DMS53 treated with DMSO at 0.1 percent for 48 hours (cell line): Measurements from ENCODE around the gene JADE2.
"Not testable (repeated sequence)": the region's sequence is repeated elsewhere in the genome, so short reads cannot be mapped to it uniquely, and the experiment has no call there.

Source experiments
- DNase-seq: peaks from one replicate; lab custom pipeline; 2025; ENCODE audit not compliant: unreplicated experiment; lab: John Stamatoyannopoulos, UW

JADE2 gene

DNA sequence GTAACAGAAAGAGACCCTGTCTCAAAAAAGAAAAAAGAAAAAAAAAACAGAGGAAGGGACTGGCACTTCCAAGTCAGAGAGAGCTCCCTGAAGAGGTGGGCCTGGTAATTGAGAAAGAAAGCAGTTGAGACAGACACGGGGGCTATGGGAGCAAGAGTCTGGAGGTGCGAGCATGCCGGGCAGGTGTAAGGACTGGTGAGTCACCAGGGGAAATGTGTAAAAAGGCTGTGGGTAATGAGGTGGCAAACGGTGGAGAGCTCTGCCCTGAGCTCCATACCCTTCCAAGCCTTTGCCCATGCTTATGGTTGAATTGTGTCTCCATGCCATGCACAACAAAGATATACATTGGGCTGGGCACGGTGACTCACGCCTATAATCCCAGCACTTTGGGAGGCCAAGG is 18.0 kb upstream of the JADE2 start:
- peak; percentile 27 for DNase-seq

DNA sequence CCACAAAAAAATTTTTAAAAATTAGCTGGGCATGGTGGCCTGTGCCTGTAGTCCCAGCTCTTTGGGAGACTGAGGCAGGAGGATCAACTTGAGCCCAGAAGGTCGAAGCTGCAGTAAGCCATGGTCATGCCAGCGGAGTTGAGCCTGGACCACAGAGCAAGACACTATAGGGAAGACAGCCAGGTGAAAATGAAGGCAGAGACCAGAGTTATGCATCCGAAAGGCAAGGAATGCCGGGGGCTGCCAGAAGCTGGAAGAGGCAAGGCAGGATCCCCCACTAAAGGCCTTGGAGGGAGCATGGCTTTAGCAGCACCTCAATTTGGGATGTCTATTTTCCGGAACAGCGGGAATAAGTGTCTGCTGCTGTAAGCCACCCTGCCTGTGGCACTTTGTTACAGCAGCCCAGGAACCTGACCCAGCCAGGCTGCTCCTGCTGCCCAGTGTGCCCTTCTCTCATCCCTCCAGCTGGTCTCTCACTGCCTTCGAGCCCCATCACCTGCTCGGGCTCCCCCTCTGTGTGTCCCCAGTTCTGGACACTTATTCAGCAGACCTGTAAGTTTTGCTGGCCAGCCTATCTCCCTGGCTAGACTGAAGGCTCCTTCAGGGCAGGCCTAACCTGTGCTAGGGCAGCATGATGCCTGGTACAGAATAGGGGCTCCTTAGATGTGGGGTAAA is 16.8 kb upstream of the JADE2 start:
- DNase-seq, result no peak

DNA sequence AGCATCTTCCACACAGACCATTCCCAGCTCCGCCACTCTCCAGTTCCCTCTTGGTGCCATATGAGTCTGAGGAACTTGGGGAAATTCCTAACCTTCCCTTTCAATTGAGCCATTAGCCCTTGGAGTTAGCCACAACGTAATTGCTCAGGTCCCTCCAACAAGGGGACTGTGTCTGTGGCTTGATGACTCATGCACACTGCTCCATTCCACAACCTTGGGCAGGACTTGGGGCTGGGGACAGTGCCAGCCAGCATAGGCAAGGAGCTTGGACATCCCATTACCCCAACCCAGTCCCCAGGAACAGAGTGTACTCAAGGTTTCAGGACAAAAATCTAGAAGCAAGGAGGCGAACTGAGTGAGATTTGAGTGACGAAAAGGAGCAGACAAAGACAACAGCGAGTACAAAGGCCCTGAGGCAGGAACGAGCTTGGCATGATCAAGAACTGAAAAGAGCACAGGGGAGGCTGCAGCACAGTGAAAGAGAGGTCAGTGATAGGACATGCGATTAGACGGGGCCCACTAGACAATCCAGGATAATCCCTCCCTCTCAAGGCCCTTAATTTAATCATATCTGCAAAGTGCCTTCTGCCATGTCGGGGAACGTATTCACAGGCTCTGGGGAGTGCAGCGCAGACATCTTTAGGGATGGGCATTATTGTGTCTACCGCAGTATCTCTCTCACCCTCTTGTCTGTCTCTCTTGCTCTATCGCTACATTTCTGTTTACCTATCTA is 16.0 kb upstream of the JADE2 start:
- no peak for DNase-seq

DNA sequence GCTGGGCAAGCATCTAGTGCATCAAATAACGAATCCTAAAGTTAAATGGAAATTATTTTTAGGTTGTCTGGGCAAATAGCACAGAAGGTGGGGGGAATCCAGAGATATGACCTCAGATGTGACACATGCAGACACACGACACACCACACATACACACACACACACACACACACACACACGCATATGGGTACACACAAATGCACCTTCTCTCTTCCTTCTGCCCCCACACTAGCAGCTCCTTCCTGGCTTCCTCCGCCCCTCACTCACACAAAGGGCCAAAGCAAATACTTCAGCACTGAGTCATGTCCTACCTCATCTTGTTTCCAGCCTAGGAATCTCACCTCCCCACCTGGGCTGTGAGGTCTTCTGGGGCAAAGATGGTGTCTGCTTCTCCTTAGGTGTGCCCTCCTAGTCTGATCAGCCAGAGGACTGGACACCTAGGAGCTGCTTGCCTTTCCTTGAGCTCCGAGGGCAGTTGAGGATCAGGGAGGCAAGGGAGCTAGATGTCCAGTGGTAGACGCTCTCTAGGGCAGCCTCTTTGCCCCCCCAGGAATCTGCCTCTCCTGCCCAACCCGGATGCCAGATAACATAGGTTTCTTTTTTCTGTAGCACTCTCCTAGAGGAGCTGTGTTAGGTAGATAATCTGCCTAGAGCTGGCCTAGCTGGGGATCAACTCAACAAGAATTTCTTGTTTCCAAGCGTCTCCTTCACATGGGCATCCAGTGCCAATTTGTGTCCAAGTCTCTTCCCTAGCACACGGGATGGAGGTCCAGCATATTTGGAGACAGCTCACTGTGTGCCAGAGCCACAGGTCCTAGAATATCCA is 14.3 kb upstream of the JADE2 start:
- DNase-seq, result peak; percentile 78

DNA sequence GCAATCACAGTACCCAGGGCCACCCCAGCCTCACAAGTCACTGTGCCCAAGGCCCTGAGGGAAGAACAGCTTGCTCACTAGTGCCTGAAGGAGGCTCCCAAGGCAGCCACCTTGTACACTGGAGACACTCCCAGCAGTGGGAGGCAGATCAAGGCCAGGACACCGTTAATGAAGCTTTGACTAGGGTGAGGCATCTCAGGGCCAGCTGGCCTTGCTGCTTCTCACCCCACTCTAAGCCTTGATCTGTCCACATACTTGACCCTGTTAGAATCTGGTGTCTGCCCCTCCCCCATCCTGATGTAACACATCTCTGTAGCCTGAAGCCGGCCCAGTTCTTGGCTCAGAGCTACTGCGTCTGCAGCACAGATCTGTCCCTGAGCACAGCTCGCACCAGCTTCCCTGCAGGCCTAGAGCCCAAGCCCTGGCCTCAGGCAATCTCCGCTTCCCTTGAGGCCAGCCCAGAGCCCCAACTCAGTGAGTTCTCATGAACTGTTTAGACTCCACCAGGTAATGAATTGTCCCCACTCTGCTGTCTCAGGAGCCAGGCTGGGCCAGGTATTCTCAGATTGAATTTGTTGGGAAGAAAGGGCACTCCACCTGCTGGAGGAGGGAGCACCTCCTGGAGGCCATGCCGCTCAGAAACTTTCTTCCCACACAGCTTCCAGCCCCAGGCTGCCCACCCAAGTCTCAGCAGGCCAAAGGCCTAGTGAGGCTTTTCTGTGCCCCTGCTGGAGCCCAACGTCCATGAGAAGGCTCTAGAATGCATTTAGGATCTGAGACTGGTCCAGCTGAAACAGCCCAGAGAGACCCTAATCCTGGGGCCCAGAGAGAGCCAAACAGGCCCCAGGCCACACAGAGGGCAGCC is 13.4 kb upstream of the JADE2 start:
- peak; percentile 93 for DNase-seq

- no peak for DNase-seq
These were observed 12.8 kb upstream of the JADE2 start for GRCh38 chr5:134512661-134512999.

- no peak for DNase-seq
These were observed 9.7 kb upstream of the JADE2 start for GRCh38 chr5:134515801-134516200.

DNA sequence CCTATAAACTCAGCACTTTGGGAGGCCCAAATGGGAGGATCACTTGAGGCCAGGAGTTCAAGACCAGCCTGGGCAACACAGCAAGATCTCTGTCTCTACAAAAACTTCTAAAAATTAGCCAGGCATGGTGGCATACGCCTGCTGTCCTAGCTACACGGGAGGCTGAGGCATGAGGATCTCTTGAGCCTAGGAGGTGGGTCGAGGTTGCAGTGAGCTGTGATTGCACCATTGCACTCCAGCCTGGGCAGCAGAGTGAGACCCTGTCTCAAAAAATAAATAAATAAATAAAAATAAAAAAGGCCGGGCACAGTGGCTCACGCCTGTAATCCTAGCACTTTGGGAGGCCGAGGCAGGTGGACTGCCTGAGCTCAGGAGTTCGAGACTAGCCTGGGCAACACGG is 8.5 kb upstream of the JADE2 start:
- not testable (repeated sequence) for DNase-seq

- DNase-seq, result no peak
These were observed 7.9 kb upstream of the JADE2 start for GRCh38 chr5:134517553-134517952.

- no peak for DNase-seq
These were observed 5.5 kb upstream of the JADE2 start for GRCh38 chr5:134519989-134520388.

DNA sequence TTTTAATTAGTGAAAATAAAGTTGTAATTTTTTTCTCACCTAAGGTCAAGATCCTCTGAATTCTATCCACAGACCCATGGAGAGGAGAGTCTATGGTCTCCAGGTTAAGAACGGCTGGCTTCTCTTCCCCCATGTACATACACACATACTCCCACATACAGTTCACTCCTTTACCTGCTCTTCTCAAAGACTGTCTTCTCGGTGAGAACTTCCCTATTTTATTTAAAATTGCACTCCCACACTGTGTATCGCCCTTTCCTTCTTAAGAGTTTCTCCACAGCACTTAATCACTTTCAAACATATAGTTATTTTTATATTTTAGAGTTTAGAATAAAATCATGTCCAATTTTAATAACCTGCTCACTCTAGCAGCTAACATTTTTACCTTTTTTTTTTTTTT is 3.6 kb upstream of the JADE2 start:
- DNase-seq, result no peak

- no peak for DNase-seq
These were observed 1.8 kb upstream of the JADE2 start for GRCh38 chr5:134523543-134524271.

- peak; percentile 53 for DNase-seq
These were observed 1.1 kb upstream of the JADE2 start for GRCh38 chr5:134524272-134524825.

GRCh38 chr5:134525683-134526482 is 413 bp downstream of the JADE2 start:
- peak; percentile 70 for DNase-seq

DNA sequence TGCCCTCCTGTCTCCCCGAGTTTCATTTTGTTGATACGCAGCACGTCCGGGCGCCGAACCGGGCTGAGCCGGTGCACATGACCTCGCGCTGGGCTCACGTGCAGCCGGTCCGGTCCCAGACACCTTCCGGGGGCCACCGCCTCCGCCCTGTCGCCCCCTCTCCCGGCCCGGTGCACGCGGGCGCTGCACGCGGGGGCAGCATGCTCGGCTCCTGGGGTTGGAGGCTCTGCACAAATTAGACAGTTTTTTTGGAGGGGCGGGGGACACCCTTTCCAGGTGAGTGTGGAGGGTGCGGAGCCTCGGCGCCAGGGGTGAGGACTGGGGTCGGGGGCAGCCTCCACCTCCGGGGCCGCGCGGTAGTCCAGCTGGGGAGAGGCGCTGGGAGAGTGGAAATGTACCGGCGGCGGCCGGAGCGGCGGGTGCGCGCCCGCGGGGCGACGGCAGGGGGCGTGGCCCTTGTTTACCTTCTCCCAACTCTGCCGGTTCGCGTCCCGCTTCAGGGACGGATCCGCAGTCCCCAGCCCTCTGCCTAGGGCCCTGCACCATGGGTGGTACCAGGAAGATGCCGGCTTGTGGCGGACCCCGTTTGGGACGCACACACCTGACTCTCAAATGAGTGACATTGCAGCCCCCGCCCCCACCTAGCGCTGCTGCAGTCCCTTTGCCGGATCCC is 1.1 kb downstream of the JADE2 start:
- peak; percentile 86 for DNase-seq

- DNase-seq, result peak; percentile 91
These were observed 1.9 kb downstream of the JADE2 start for GRCh38 chr5:134527156-134527960.

DNA sequence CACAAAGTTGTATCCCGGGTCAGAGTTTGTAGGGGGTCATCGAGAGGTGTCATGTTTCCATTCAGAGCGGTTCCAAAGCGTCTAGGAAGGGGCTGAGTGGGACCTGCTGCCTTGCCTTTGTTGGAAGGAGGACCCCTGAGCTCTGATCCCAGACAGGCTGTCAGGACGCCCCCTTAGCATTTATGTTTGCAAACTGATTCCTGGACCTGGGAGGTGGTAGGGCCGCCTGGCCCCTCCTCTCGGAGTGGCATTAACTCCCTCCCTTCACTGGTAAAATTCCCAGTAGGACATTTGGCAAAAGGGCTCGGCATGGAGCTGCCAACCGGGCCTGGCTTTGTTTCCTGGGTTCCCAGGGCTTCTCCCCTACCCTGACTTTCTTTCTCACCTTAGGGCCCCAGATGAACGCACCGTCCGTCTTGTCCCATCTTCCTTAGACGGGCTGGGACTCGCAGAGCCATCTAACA is 2.5 kb downstream of the JADE2 start:
- no peak for DNase-seq

DNA sequence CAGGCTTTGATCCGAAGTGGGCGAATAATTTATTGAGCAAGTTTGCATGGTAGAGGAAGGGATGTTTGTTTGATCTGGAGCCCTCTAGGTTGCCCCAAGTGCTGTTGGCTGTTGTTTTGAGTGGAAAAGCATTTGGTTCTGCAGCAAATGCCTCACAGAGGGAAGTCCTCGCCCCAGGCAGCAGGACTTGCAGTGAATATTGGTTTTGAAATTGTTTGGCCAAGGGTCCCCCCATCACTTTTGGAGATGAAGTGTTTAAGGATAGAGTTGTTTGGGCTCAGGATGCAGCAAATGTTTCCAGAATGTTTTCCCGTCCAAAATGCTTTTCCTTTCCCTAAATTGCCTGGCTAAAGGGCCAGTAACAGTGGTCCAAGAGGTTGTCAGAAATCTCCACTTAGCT is 3.1 kb downstream of the JADE2 start:
- no peak for DNase-seq
